GM19025 (cell line): ENCODE measurements around the gene SMO.
"Not testable (repeated sequence)": the region's sequence is repeated elsewhere in the genome, so short reads cannot be mapped to it uniquely, and the experiment has no call there.

Experiments
- ATAC-seq: cut with Tn5 transposase; IDR thresholded peaks from one replicate; pipeline ENCODE4 v1.9.1; 2021; ENCODE audit warnings: mild to moderate bottlenecking, low read depth, moderate library complexity; ENCODE audit not compliant: unreplicated experiment

The SMO gene

DNA sequence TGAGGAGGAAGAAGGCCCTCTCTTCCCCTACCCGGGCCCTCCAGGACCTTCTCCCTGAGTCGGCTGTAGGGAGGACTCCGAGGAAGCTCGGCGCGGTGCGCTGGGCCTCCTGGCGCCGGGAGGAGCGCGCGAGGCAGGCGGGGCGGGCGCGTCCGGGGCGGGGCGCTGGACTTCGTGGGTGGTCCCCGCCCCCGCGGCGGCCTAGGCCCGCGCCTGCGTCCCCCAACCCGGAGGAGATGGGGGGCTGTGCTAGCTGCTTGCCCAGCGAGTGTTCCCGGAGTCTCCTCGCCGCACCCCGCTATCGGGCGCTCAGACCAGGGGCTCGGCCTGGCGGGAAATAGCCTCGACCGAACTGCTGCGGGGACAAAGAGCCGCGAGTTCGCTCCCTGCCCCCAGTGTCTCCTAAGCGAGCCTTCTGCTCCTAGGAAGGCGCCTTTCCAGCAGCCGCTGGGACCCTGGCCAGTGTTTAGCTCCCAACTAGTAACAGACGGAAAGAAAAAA, 19.2 kb upstream of the SMO start:
- ATAC-seq = no peak

DNA sequence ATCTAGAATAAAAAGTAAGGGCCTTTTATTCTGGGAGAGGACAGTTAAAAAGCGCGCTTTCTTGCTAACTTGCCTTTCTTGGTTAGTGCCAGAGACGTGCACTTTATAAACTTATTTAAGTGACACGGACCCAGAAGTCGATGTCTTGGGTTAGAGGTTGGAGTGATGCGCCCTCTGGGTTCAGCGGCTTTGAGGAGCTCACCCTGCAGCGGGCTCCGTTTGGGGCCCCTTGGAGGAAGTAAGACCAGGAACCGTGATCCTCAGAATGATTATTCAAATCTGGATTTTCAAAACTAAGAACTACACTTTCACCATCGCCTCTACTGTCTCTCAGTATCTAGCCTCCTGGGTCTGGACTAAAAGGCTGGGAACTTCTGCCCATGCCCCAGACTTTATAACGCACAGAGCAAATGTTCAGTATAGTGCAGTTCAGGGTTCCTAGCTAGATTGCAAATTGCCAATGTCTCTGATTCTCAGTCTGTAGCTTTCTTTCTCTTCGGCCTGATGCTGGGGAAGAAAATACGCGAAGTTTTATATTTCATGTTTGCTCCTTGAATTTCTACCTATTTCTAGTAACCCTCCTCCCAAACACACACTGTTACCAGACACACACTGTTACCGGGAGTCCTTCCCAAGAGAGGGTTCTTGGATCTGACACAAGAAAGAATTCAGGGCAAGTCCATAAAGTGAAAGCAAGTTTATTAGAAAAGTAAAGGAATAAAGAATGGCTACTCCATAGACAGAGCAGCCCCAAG, 18.6 kb upstream of the SMO start:
- no peak for ATAC-seq

DNA sequence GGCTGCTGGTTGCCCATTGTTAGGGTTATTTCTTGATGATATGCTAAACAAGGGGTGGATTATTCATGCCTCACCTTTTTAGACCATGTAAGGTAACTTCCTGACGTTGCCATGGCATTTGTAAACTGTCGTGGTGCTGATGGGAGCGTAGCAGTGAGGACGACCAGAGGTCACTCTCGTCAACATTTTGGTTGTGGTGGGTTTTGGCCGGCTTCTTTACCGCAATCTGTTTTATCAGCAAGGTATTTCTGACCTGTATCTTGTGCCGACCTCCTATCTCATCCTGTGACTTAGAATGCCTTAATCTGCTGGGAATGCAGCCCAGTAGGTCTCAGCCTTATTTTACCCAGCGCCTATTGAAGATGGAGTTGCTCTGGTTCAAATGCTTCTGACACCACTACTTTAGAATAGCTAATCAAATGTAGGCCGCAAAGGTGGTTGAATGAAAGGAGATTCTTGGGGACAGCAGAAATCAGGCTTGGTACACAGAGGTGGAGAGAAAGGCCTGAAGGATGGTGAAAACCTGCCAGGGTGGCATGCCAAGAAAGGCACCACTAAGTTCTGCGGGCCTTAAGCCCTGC, 17.9 kb upstream of the SMO start:
- no peak for ATAC-seq

DNA sequence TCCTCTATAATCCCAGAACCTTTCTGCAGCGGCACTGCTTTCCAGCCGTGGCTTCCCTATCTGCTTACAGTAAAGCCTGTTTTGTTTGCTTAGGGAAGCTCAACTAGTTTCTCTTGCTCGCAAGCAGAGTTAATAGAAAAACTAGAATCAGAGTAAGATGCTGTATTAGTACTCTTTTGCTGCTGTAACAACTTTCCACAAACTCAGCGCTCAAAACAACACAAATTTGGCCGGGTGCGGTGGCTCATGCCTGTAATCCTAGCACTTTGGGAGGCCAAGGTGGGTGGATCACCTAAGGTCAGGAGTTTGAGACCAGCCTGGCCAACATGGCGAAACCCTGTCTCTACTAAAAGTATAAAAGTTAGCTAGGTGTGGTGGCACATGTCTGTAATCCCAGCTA, 14.6 kb upstream of the SMO start:
- ATAC-seq = not testable (repeated sequence)

DNA sequence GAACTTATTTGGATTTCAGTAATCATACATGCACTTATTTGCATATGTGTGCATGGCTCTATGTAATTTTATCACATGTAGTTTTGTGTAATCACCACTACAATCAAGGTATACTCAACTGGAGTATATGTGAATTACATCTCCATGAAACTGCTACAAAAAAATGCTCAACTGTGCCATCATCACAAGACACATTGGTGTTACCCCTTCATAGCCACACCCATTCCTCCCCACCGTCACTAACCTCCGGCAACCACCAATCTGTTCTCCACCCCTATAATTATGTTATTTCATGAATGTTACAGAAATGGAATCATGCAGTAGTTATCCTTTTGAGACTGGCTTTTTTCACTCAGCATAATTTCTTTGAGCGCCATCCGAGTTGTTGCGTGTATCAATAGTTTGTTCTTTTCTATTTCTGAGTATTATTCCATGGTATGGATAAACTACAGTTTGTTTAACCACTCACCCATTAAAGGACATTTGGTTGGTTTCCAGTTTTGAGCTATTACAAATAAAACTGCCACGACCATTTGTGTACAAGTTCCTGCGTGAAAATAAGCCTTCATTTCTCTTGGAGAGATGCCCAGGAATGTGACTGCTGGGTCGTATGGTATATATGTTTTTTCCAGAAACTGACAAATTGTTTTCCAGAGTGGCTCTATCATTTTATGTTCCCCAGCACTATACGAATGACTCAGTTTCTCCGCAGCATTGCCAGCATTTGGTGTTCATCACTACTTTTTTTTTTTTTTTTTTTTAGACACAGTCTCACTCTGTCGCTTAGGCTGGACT, 11.3 kb upstream of the SMO start:
- ATAC-seq = no peak

DNA sequence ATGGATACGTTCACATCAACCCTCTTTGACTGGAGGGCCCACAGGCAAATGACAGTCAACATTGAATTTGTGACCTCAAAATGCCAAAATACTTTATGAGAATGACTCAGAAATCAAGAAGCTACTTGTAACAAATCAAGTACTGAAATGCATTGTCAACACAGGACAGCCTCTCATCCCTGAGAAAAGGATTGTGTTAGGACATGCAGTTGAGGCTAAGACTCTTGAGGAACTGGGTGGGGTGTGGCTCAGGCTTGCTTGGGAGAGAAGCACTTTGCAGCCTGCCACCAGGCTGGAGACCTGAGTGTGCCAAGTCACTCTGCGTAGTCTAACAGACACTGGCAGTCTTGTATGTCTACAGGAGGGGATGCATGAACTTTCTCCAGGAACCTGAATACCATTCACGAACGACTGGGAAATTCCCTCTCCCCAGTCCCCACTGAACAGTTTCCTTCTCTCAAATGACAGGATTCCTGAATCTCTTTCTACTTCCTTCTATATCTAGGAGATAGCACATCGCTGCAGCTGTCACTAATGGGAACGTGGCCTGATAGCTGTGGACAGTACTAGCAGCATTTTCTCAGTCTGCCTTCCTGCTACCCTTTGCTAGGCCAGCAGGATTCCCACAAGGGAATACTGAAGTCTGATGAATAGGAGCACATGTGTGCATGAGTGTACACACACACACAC, 3.3 kb upstream of the SMO start:
- ATAC-seq = no peak

DNA sequence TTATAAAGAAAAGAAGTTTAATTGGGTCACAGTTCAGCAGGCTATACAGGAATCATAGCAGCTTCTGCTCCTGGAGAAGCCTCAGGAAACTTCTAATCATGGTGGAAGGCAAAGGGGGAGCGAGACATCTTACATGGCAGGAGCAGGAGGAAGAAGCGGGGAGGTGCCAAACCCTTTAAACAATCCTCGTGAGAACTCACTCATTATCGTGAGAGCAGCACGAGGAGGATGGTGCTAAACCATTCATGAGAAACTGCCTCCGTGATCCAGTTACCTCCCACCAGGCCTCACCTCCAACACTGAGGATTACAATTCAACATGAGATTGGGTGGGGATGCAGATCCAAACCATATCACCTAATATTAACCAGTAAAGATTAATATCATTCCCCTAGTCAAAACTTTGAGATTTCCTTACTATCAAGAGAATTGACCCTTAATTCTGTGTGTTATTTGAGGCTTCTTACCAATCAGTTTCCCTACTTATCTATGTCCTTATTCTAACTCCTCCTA, 1.6 kb upstream of the SMO start:
- no peak for ATAC-seq

DNA sequence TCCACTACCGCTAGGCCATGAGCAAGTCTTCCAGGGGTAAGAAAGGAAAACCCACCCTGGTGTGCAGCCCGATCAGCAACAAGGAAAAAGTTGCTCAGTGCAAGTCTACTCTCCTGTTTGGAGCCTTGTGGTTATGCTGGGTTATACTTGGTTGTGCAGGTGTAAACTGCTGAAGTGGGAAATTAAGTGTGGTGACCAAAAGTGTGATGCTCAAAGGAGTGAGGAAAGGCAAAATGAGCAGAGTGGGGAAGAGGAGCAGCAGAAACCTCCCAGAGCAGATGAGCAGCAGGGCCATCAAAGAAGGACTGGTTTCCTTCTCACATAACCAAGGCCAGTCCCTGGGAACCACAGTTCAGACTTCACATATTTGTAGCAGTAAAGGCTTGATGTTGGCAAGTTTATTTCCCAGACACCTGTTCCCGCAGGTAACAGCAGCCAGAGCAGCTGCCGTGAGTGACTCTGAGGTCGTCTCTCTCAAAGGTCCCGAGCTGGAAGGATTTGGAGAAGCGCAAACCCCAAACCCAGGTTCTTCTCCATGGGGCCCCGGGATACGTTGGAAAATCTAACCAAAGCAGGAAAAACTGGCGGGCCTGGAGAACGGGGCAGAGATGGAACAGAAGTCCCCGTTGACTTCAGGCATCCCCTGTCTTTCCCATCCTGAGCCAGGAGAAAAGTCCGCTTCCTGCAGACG, 607 bp upstream of the SMO start:
- ATAC-seq = no peak

DNA sequence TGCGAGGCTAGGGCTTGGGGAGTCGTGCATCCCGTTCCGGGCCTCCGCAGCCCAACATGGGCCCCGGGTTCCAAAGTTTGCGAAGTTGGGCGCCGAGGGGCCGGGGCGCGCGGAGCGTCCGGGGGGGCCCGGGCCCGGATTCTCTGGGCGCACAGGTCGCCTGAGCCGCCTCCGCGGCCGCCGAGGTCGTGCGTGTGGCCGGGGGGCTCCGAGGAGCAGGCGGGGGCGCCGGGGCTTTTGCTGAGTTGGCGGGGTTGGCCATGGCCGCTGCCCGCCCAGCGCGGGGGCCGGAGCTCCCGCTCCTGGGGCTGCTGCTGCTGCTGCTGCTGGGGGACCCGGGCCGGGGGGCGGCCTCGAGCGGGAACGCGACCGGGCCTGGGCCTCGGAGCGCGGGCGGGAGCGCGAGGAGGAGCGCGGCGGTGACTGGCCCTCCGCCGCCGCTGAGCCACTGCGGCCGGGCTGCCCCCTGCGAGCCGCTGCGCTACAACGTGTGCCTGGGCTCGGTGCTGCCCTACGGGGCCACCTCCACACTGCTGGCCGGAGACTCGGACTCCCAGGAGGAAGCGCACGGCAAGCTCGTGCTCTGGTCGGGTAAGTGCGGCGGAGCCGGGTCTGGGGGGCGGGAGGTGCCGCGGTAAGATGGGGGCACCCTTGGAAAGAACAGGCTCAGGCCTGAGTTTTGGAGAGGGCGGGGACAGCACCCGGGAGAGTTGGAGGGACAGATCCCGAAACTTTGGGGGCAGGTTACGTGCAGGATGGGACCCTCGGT, 643 bp downstream of the SMO start:
- no peak for ATAC-seq

DNA sequence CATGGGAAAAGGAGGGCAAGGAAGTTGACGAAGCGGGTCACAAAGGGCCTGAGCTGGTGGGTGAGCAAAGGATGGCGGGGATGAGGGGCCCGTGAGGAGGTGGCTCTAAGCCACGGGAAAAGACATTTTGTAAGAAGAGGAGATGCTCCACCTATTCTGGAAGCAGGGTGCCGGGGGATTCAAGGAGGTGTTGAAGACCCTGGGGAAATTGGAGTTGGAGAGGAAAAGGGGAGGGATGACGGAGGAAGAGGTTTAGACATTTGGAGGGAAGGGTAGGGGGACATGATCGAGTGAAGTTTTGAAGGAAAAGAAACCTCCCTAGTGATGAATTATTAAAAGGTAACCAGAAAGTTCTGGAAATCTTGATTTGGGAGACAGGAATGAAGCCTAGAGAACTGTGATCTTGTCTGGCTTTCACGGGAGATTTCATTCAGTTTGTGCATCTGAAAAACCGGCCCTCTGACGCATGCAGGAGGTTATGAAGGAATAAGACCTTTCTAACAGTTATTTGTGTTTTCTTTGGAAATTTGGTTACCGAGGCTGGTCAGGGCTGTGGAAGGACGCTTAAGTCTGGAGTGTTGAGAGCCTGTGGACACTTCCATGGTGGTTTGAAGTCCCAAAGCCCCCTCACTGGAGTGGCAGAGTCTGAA, 1.4 kb downstream of the SMO start:
- no peak for ATAC-seq

DNA sequence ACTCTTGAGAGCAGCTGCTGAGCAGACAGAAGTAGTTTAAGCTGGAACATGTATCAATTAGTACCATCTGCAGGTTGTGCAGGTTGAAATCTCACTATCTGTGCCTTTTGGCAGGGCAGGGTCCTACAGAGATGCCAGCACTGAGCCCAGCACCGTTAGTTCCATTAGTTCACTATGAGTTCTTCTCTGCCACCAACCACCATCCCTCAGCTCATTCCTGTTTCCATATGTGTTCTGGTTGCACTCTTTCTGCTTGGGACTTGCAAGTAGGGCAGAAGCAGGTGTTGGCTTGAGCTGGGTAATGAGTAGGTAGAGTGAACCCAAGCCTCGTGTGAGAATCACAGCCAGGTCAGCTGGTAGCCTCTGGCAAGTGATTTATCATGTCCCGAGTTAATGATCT, 2.8 kb downstream of the SMO start:
- no peak for ATAC-seq

DNA sequence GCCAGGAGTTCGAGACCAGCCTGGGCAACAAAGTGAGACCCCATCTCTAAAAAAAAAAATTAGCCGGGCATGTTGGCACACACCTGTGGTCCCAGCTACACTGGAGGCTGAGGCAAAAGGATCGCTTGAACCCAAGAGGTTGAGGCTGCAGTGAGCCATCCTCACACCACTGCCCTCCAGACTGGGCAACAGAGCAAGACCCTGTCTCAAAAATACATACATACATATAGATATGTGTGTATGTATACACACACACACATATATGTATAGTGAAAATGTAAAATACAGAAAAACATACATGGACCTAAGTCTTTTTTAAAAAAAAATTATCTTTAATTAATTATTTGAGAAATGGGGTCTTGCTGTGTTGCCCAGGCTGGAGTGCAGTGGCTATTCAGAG, 5.5 kb downstream of the SMO start:
- ATAC-seq = no peak

DNA sequence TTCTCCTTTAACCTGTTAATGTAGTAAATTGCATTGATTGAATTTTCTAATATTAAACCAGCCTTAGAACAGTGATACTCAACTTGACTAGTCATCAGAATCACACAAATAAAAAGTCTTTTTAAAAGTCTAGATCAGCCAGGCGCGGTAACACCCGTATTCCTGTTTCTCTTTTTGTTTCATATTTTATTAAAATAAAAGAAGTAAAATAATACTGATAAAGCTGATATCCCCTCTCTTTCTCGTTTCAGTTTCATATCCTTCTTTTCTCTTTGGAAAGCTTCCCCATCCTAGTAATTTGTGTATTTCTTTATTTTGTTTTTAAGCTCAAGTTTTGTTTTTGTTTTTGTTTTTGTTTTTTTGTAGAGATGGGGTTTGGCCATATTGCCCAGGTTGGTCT, 9.3 kb downstream of the SMO start:
- ATAC-seq = no peak

DNA sequence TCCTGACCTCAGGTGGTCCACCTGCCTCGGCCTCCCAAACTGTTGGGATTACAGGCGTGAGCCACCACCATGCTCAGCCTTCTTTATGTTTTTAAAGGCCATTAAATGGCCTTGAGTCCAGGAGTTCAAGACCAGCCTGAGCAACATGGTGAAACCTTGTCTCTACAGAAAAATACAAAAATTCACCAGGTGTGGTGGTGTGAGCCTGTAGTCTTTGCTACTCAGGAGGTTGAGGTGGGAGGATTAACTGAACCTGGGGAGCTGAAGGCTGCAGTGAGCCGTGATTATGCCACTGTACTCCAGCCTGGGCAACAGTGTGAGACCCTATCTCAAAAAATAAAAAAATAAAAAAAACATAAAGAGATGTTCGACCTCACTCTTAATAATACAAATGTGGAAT, 11.0 kb downstream of the SMO start:
- ATAC-seq = no peak

DNA sequence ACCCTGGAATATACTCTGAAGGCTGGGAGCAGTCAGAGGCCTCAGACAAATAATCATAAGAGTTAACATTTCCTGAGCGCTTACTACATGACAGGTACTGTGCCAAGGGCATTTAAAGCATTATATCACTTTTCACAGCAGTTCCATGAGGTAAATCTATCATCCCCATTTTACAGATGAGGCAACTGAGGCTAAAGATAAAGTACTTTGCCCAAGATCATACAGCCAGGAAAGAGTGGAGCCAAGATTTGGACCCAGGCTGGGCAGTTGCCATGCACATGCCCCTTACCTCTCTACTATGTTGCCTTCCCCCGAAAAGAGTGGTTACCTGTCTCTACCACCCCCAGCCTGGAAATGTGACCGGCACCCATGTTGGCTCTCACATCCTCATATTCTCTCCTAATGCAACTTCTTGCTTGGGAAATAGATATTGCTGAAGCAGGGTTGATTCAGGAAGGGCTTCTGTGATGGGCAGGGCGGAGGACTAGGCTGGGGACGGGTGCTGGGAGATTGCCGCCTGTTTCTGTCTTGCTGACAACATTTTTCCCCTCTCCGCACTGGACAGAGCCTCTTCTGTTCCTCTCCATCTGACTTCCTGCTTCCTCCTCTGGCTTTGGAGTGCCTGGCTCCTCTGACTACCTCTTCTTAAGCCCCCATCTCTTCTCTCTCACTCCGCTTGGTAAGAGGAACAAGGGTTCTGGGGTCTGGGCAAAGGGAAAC, 13.8 kb downstream of the SMO start:
- no peak for ATAC-seq

DNA sequence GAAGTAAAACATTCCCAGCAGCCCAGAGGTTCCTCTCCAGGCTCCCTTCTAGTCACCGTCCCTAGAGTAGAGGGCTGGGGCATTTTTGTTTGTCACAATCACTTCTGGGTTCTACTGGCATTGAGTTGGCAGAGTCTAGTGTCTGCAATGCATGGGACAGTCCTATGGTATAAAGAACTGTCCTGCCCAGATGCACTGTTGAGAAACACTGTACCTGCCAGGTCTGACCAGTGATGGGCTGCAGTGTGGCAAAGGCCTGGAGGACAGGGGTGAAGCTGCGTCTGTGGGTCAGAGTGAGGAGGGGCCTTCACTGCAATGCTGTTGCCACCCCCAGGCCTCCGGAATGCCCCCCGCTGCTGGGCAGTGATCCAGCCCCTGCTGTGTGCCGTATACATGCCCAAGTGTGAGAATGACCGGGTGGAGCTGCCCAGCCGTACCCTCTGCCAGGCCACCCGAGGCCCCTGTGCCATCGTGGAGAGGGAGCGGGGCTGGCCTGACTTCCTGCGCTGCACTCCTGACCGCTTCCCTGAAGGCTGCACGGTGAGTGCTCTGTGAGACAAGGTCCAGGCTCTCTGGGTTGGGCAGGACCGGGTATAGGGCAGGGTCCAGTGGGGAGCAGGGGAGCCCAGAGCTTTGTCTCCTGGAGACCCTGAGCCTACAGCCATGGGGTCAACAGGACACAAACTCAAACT, 14.8 kb downstream of the SMO start:
- ATAC-seq = no peak

DNA sequence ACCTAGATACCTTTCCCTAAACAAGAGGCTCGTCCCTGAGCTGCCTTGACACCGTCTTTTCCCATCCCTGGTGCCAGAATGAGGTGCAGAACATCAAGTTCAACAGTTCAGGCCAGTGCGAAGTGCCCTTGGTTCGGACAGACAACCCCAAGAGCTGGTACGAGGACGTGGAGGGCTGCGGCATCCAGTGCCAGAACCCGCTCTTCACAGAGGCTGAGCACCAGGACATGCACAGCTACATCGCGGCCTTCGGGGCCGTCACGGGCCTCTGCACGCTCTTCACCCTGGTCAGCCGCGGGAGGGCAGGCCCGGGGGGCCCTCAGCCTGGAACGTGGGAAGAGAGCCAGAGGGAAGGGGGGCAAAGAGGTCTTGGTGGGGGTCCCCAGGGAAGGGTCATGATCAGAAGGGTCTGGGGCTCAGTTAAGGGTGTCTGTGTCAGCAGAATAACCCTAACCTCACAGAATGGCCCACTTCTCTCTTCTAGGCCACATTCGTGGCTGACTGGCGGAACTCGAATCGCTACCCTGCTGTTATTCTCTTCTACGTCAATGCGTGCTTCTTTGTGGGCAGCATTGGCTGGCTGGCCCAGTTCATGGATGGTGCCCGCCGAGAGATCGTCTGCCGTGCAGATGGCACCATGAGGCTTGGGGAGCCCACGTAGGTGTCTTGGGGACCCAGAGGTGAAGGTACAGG, 16.8 kb downstream of the SMO start:
- ATAC-seq = no peak
